HG03039 (cell line): ENCODE measurements around the gene NODAL.

Source experiments
- ATAC-seq: cut with Tn5 transposase; IDR thresholded peaks from one replicate; pipeline ENCODE4 v1.9.1; 2021; ENCODE audit warnings: mild to moderate bottlenecking, moderate library complexity; ENCODE audit not compliant: unreplicated experiment

Gene NODAL

DNA sequence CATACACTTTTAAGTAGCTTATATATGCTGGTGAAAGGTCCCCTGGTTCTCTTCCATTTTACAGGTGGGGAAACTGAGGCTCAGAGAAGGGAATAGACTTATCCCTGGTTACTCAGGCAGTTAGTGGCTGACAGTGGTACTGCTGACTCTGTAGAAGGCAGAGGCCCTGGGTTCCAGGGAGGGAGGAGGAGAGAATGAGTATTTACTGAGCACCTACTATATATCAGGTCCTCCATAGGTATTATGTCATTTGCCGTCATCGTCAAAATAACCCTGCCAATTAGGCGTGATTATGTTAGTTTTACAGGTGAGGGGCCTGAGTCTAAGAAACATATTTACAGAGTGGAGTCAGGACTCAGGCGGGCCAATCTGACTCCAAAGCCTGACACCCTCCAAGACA, 23.8 kb upstream of the NODAL start:
- ATAC-seq = no peak

DNA sequence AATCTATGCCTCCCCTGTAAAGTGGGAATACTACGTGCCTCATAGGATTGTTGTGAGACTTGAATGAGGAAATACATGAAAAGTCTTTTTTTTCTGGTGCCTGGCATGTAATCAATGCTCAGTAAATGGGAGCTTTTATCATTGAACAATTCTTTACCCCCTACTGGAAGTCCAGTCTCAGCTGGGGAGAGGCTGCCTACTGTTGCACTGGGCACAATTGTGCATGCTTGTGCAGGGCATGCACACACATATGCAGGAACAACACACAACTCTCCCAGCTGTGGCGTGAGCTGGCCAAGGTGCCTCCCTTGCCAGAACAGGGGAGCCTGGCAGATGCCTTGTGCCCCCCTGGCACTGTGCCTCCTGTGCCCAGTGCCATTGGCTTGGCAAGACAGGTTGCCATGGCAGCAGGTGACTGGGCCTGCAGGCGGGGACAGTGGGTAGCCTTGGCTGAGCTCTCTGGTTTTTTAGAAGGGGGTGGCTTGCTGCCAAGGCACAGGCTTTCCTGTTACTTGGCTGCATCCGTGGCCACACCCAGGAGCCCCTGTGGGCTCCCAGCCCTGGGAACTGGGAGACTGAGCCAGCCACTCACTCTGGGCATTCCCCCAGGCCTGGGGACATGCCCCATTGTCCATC, 21.0 kb upstream of the NODAL start:
- ATAC-seq = no peak

DNA sequence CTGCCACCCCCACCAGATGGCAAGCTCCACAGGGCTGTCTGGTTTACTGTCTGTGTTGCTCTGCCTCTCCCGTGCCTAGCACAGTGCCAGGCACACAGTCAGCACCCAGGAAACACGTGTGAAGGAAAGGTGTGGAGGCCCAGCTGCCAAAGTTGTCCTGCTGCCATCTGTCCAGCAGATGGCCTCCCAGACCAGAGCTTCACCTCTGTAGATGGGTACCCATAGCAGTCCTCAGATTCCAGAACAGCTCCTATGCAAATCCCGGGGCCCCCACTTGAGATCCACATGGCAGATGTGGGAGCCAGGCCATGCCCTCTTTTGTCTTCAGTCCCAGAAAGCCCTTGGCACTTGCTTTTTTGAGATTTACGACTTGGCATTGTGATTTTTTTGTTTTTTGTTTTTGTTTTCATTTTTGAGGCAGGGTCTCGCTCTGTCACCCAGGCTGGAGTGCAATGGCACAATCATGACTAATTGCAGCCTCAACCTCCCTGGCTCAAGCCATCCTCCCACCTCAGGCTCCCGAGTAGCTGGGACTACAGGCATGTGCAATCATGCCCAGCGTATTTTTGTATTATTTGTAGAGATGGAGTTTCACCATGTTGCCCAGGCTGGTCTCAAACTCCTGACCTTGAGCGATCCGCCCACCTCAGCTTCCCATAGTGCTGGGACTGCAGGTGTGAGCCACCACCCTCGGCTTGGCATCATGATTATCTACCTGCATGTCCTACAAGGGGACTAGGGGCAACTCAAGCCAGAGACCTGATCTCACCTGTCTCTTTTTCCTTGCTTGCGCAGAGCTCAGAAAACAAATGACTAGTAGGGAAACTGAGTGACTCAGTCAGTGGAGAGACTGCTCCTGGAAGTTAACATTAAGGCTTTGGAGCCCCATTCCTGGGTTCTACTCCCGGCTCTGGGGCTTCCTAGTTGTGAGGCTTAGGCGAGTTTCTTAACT, 20.2 kb upstream of the NODAL start:
- no peak for ATAC-seq

DNA sequence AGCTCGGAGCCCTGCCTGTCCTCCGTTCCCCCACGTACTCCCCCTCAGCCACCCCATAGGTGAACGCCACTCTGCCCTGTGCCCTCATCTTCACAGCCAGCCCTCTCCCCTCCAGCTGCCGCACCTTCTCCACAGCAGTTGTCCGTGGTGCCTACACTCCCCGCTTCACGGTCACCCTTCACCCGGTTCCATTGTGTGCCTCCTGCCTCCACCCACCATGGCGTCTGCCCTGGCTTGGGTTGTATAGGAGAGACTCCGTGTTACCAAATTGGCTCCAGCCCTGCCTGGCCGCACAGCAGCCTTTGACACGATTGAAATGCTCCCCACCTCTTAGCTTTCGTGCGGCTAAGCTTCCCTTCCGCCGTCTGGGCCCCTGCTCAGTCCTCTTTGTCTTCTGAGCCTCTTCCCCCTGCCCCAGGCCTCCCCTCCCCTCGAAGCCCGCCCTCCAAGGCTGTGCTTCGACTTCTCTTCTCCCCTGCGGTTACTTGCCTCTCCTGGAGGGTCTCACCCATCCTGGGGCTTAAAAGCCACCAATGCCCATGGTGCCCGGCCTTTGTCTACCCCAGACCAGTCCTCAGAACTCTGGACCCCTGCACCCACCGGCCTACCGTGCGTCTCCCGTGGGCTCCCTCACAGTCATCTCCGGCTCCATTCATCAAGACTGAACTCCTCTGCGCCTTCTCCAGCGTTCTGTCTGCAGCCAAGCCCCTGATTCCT, 18.5 kb upstream of the NODAL start:
- ATAC-seq = no peak

DNA sequence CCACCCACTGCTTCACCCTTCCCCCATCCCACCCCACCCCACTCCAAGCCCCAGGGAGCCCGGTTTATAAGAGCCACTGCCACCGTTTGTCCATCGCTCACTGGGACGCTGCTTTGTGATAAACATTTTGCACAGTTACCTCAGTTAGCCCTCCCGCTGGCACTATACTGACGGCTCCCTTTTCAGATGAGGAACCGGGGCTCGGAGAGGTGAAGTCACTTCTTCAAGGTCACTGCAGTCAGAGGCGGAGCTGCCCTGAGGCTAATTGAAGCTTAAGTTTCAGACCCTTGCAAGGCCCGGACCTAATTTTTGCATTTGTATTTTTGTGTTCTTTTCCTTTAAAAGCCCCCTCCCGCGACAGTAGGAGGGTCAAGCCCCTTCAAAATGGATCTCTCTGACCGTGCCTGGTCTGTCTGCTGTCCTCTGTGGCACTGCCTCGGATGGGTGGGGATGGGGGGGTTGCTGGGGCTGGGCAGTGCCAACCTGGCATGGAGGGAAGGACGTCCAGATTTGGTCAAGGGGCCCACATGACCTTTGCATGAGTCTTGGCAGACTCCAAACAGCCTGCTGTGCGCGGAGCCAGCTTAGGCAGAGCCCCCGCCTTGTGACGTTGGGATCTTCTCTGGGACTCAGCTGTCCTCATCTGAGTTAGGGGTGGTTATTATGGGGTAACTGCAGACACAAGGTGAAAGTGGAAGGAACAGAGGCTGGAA, 17.7 kb upstream of the NODAL start:
- ATAC-seq = no peak

DNA sequence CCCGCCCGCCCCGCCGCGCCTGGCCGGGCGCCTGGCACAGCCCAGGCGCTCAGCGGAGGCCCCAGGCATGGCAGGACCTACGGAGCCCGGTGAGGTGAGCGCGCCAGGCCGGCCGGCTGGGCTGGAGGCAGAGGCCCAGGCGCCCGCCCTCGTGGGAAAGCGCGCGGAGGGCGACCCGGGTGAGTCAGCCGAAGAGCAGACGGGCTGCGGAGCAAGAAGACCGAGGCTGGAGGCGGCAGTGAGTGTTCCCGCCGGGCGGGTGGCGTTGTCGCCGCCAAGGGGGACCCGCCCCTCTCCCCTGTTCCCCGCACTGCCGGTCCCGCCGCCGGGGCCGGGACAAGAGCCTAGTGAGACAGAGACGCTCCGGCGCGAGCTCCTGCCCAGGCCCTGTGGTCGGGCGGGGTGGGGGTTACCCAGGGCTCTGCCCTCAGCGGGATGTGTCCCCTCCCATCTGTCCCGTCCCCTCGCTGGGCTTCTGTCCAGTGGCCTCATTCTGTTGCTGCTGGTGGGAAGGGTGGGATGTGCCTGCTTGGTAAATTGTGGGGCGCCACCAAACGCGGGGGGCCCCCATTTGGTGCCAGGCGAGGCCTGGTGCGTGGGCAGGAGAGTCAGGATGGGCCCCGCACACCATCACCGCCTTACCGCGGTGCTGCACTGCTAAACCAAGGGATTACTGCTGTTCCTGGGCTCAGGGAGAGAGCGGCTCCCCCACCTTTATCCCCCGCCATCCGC, 17.0 kb upstream of the NODAL start:
- no peak for ATAC-seq

DNA sequence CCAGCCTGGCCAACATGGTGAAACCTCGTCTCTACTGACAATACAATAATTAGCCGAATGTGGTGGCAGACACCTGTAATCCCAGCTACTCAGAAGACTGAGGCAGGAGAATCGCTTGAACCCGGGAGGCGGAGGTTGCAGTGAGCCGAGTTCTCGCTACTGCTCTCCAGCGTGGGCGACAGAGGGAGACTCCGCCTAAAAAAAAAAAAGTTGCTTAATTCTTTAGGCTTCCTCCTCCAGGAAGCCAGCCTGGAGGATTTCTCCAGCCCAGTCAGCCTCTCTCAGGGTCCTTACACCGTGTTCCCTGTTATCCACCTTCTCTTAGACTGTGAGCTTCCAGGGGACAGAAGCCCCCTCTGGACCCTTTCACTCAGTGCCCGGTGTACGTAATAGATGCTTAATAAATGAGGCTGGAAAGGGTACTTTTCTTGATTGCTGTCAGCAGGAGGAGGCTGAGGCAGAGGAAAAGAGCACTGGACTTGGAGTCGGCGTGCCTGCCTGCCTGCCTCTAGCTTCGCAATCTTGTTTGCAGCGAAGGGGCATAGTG, 16.4 kb upstream of the NODAL start:
- no peak for ATAC-seq

DNA sequence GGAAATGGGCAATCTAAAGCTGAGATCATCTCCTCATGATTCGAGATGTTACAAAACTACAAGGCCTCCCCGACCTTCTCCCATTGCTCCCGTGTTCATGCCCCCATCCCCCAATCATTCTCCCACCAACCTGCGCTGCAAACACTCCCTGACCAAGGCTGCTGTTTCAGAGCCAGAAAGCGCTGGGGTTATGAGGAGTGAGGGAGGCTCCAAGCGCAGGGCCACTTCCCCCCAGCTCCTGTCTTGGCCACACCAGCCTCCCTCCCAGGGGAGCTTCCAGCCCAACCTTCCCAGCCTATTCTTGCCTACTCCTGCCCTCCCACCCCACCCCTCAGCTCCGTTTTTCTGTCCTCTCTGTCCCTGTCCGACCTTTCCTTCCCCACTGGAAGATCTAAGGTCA, 14.7 kb upstream of the NODAL start:
- no peak for ATAC-seq

DNA sequence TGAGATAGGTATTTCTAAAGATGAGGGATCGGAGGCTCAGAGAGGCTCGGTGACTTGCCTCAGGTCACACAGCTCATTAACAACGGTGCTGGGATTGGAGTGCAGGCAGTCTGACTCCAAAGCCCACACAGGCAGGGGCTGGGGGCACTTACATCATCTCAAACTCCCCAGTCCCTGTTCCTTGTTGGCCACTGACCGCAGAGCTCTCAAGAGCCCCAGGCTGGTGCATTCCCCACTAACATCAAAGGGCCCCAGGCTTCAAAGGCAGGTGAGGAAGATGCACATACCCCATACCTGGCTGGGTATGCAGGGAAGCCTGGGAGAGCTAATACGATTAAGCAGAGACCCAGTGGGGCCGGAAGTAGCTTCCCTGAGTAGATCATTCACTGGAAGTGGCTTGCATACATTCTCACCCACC, 13.7 kb upstream of the NODAL start:
- ATAC-seq = no peak

DNA sequence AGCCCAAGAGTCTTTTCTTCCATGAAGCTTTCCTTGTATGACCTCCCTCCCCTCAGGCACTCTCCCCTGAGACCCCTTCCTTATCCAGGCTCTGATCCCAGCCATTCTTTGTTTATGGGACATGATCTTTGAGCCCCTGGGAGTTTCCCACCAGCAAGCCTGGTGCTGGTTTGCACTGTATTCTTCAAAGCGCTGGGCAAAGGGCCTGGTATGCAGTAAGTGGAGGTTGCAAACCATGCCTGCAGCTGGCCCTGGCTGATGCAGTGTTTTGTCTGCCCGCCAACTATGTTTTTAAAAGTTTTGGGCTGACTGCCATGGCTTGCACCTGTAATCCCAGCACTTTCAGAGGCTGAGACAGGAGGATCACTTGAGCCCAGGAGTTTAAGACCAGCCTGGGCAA, 6.8 kb upstream of the NODAL start:
- no peak for ATAC-seq

DNA sequence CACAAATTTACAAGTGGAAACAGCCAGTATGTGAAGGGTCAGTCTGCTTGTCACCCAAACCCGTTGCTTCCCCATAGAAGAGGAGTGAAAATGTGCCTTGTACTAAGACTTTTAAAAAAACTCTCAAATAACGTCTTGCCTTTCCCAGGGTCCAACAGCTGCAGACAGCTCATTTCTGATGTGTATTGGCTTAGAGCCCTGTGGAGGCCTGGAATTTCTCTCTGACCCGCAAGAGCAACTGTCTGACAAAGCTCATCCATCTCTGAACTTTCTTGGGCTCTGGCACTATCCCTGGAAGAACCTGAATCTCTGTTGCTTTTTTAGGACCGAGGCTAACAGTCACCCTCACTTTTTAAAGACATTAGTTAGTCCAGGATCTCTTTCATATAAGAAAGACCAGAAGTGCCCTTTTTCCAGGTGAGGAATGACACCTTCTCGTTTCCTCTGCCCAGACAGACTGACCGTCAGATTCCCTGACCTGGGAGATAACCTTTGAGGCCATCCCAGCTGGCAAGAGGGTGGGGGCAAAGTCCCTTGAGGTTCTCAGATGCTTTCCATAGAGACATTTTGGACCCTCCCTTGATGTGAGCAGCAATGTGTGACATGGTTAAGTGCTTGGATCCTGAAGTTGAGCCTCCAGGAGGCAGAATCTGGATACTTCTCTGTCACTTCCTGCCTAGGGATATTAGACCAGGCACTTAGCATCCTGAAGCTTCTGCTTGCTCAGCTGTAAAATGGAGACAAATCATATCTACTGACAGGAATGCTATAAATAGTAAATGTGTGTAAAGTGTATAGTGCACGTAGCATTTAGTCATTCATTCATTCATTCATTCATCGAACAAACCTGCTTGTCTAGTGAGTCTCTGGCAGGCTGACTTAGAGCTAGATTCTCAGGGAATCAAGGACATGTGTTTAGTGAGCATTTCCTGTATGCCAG, 4.5 kb upstream of the NODAL start:
- no peak for ATAC-seq

DNA sequence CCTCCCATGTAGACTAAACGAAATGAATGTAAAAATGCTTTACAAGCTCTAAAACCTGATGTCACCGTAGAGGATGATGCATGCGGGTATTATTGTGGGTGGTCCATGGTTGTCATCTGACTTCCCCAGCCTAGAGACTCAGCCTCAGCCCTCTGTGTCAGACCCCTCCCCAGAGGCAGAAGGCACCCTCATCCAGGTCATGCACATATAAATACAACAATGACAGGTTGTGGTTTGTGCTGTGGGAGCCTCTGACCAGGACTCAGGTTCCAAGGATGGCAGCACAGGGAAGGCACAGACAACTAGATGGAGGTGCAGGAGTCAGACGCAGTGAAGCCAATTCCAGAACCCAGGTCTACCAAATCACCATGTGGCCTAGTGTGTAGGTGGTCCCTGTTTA, 3.3 kb upstream of the NODAL start:
- no peak for ATAC-seq

DNA sequence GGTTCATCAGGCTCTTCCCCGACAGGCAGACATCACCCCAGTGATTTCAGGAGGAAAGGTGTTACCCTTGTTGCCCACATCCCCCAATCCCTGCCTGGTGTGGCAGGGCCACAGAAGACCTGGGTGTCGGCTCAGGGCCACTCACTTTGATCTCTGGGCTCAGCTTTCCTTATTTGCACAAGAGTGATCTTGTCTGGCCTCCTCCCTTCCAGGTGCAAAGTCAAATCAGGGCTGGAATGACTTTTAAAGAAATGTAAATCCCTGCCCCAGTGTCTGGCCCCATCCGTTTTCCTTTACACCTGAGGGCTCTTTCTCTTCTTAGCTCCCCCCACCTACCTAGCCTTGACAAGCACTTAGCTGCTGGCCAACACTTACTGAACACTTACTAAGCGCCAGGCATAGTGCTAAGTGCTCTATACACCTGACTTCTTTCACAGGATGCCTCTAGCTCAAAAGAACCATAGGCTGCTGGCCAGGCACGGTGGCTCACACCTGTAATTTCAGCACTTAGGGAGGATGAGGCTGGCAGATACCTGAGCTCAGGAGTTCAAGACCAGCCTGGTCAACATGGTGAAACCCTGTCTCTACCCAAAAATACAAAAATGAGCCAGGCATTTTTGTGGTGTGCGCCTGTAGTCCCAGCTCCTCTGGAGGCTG, 979 bp upstream of the NODAL start:
- no peak for ATAC-seq

DNA sequence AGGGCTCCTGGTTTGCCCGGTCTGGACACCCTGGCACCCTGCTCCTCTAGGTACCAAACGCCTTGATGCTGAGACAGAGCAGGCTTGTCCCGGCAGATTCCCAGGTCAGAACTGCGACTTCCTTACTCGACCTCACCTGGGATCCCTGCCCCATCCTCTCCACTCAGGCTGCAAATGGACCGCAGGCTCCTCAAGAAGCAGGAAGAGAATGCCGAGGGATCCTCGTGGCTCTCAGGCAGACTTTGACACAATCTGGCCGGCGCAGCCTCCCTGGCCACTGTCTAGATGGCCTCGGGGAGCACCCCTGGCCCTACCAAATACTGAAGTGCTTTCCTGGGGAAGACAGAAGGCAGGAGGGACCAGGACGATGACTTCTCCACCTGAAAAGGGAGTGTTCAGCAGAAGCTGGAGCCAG, 421 bp upstream of the NODAL start:
- no peak for ATAC-seq

DNA sequence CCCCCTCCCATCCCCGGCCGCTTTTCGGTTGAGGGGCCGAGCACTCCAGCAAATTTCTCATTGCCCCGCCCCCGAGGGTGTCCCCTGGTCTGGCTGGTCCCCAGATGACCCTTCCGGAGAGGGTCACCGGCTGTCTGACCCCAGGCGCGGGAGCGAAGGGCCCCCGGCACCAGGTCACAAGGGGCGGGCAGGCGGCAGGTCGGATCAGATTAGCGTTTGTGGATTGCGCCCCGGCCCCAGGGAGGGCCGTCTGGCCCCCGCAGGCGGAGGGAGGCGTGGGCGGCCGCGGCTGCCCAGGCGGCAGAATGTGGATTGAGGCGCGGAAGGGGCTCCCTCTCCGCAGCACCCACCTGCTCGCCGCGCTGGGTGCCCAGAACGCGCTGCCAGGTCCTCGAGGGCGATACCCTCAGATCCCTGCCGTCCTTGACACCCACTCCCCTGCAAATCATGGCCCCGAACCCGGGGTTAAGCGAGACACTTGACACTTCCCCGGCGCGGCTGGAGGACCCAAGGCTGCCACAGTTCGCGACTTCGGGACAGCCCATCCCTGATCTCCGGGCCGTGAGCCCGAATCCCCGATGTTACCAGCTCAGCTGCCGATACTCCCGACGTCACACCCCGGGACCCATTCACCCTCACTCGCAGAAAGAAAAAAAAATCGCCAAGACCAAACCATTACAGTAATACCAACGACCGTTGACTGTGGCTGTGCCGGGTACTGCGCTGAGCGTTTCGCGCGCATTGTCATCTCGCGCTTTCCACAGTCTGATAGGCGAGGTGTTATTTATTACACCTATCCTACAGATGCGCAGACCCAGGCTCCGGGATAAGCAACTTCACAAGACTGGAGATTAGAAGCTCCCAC, 953 bp downstream of the NODAL start:
- ATAC-seq = no peak

DNA sequence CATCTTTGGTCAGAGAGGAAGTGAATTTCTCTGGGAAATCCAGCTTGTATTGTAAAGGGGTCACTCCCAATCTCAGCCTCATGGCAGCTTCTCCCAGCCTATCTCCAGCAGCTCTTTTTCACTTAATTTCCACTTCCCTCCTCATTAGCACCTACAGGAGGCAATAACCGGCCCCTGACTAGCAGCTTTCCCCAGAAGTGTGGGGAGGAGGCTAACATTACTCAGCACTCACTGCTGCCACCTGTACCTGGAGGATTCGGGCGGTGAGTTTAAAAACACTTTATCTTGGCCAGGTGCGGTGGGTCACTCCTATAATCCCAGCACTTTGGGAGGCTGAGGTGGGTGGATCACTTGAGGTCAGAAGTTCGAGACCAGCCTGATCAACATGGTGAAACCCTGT, 3.8 kb downstream of the NODAL start:
- ATAC-seq = no peak

DNA sequence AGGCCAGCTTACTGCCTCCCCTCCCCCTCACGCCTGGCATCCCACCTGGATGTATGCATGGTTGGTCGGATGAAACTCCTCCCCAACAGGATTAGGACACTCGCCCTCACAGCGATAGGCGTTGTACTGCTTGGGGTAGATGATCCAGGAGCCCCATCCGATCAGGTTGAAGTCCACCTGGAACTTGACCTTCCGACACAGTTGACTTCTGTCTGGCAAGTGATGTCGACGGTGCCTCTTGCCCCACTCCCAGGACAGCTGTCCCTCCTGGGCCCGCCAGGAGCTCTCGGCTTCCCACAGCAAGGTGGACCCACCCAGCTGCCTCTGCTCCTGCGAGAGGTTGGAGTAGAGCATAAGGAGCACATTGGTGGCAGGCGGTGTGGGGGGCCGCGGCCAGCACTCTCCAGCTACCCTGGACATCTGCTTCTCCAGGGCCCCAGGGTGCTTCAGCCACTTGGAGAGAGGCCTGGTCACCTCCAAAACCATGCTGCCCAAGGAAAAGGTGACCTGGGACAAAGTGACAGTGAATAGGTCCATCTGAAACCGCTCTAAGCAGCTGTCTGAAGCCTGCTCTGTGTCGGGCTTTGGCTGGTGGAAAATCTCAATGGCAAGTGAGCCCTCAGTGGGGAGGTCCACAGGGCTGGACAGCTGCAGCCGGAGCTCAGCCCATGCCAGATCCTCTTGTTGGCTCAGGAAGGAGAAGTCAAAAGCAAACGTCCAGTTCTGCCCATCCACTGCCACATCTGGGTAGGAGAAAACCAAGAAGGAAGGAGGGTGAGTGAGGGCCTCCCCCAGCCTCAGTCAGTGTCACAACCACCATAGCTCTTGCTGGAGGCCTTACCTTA, 6.0 kb downstream of the NODAL start:
- no peak for ATAC-seq
